Stimulated activated CD8-positive, alpha-beta memory T cell treated with anti-CD3 and anti-CD28 coated beads, Interleukin-7, amount 100 ng/mL, for 24 hours (primary cell): ENCODE data around the gene CGNL1.

Source experiments
- DNase-seq: peaks from one replicate; pipeline ENCODE4 v3.0.0-alpha.2; 2020; ENCODE audit warnings: low read depth

The CGNL1 gene

DNA sequence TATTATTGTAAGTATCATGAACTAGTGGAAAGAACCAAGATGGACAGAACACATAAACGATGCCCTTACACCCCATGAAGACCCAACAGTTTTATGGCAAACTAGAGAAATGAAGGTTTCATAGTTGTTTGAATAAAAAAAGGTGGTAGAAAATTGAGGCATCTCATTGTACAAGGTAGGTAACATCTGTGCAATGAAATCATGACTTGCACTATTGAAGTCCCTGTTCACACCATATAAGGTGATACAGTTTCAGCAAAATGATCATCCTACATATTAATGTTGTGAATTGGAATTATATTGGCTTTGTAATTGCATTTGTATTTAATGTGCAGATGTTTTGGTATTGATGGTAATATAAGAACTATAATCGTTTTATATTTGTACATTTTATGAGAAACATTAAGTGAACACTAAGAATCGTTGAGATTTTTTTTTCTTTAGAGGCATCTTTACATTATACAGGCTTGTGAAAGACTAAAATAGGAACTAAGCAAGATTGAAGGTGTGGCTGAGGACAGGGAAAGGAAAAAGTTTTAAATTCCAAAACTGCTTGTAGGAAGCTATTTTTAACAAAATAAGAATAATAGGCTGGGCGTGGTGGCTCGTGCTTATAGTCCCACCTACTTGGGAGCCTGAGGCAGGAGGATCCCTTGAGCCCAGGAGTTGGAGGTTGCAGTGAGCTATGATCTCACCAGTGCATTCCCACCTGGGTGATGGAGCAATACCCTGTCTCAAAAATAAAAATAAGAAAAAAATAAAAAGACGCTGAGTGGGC lies 48.5 kb downstream of the CGNL1 start:
- no peak for DNase-seq

DNA sequence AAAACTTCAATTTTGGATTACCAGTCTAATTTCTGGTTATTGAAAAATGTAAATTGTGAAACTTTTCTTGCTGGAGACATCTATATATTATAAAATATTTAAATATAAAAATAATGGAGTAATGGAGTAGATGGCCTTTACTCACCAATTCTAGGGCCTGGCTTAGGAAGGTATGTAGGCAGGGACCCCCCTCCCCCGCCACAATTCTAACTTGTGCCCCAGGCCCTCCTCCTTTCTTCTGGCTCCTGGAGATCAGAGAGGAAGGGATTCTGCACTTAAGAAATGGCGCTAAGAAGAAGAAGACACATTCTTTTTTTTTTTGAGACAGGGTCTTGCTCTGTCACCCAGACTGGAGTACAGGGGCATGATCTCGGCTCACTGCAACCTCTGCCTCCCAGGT lies 49.5 kb downstream of the CGNL1 start:
- DNase-seq, result no peak

DNA sequence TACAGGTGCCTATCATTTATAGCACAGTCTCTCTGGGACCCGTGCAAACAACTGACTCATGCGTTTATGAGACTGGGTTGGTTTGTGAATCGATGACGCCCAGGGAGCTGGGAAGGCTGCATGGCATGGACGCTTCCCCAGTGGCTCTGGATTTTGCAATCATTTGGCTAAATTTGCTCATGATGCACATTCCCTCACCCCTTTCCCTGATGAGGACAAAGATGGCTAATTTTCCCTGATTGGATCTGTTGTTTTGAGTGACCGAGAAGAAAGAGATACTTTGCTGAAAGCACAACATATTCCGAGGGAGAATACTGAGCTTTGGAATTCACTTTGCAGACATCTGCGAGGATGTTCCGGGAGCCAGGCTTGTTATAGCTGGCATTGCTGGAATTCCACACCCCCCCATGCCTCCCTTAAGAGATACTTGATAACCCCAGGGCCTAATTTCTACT lies 51.1 kb downstream of the CGNL1 start:
- DNase-seq, result no peak

DNA sequence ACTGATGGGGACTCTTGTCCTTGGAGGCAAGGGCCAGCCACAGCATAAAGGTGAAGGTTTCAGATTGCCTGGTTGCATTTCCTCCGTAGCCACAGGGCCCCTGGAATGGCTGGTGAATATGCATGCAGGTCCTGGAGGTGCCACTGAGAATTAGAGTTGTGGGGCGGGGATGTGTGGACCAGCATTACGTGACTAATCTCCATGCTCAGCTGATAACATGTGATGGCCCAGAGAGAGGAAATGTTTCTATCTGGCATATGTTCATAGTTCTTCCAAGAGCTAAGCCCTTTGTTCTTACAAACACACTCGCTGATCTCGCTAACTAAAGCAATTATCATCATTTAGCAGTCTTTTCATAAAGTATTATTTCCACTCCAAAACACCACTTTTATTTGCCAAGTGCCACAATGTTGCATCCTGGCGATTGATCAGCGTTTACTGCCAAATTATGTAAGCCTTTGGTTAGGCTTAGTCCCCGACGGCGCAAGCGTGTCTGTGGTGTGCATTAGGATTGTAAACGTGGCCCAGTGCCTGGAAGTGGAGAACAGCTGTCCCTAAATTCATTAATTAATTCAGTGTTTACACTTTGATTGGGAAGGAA lies 55.9 kb downstream of the CGNL1 start:
- no peak for DNase-seq

DNA sequence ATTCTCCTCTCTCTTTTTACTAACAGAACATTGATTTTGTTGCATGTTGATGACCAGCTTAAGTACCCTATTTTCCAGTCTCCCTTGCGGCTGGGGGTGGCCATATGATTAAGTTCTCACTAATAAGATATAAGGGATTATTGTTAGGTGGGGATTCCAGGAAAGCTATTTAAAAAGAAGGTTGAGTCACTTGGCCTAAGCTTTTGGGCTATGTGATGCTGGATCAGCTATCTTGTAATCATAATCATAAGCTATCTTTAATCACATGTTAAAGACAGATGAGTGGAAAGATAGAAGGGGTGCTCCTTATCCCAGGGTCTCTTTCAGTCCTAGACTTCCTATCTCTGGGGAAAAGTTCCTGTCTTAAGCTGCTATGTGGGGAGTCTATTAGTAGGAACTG lies 59.9 kb downstream of the CGNL1 start:
- no peak for DNase-seq

DNA sequence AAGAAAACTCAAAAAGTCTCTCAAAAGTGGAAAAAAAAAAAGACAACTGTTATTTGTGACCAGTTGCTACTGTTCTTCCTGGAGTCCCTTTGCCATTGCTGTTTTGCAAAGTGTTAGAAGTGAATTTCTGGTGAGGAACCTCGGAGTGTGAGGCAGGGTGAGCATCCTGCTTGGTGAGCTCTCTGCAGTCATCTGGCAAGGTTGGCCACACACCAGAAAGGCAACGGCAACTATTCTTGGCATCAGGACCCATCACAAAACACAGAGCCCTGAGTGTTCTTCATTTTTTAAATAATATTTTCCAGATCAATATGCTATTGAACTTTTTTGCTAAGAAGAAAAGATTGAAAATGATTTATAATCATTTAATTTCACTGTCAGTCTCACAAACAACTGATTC lies 60.7 kb downstream of the CGNL1 start:
- no peak for DNase-seq

DNA sequence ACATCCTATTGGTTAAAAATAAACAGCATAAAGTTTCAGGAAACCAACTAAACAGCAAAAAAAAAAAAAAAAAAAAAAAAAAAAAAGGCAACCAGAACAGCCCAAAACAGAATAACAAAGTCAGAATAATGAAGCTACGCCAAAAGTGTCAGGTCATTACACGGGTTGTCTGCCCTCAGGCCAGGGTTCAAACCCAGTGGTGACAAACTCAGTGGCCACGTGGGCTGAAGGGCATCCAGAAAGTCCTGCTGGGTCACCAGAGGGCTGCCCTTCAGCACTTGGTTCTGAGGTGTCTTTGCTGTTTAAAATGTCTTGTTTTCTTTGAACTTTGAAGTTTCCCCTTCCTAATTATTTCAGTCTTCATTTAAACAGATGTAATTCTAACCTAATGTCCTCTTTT lies 61.3 kb downstream of the CGNL1 start:
- DNase-seq, result no peak

DNA sequence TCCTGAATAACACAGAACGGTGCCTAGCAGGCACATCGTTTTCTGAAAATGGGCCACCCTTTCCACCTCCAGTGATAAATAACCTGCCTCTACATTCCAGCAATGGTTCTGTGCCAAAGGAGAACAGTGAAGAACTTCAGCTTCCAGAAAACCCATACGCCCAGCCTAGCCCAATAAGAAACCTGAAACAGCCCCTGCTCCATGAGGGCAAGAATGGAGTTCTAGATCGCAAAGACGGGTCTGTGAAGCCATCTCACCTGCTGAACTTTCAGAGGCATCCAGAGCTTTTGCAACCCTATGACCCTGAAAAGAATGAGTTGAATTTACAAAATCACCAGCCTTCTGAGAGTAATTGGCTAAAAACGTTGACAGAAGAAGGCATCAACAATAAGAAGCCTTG lies 61.9 kb downstream of the CGNL1 start:
- no peak for DNase-seq

DNA sequence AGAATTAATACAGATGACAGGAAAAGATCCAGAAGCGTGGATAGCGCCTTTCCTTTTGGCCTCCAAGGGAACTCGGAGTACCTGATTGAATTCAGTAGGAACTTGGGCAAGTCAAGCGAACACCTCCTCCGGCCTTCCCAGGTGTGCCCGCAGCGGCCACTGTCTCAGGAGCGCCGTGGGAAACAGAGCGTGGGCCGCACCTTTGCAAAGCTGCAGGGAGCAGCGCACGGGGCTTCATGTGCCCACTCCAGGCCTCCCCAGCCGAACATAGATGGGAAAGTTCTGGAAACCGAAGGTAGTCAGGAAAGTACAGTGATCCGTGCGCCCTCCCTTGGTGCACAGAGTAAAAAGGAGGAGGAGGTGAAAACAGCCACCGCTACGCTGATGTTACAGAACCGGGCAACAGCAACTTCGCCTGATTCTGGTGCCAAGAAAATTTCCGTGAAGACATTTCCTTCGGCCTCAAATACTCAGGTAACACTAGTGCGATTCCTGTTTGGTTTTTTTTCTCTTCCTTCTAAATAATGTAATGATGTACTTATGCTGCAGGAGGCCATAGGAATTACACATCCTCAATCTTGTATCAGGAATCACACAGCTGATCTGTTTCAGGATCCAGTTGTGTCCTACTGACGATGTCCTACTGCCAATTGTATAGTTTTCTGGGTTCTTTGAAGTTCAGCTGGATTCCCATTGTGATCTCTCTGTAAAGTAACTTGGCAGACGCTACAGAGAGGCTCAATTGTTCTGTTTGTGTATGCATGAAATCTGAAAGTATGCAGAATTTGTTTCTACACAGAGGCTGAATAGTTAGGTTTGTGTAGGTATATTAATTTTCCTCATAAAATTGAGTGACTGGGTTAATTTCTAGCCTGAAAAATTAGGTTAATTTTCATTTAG lies 63.1 kb downstream of the CGNL1 start:
- DNase-seq, result no peak

DNA sequence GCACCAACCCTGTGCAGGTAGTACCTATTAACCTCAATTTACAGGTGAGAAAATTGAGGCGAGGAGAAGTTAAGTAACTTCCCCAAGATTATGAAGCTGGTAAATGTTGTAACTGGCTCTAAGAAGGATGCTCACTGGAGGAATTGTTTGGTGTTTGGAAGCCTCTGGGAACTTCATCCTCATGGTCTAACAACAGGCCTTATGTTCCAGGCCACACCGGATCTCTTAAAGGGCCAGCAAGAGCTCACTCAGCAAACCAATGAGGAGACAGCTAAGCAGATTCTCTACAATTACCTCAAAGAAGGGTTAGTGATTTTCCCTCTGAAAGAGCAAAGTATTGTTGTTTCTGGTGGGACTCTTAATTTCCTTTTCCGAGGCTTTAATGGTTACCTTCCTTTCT lies 63.9 kb downstream of the CGNL1 start:
- no peak for DNase-seq

DNA sequence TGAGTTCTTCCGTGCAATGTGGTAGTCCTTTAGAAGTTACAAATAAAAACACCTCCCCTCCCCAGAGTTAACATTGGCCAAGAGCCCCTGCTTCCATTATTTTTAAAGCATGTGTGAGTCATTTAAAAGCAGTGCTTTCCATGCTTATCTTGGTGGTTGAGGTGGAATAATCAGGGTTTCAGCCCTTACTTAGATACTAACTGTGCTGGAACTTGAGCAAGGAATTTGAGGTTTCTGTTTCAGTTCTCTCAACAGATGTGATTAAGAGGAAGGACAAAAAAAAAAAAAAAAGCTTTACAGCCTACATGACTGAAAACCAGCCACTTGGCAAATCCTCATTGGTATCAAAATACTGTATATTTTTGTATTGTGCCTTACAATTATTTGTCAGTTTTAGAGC lies 64.5 kb downstream of the CGNL1 start:
- DNase-seq, result no peak

DNA sequence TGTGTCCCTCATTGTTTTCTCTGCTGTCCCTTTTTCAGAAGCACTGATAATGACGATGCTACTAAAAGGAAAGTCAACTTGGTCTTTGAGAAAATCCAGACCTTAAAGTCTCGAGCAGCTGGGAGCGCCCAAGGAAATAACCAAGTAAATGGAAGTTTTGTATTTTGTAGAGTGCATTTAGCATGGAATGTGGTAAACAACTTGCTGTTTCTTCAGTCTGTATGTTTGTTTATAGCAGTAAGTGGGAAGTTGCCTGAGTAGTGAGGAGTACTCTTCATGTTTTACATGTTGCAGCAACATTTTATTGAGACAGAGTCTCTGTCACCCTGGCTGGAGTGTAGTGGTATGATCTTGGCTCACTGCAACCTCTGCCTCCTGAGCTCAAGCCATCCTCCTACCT lies 66.0 kb downstream of the CGNL1 start:
- DNase-seq, result no peak

DNA sequence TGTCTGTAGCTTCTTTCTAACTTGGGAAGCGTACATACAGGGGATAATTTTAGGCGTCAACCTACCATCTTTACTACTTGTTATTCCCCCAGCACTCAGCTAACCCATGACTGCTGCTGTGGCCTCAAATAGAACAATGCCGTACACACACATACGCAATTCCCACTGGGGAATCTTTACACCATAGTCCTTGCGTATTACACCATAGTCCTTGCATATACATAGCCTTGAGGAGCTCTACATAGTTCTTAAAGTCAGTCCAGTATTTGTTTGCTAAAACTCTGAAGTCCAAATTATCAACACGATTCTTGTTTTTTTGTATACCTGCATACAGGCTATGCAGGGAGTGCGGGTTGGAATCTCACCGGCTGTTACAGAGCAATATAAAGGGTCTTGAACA lies 67.2 kb downstream of the CGNL1 start:
- DNase-seq, result no peak

DNA sequence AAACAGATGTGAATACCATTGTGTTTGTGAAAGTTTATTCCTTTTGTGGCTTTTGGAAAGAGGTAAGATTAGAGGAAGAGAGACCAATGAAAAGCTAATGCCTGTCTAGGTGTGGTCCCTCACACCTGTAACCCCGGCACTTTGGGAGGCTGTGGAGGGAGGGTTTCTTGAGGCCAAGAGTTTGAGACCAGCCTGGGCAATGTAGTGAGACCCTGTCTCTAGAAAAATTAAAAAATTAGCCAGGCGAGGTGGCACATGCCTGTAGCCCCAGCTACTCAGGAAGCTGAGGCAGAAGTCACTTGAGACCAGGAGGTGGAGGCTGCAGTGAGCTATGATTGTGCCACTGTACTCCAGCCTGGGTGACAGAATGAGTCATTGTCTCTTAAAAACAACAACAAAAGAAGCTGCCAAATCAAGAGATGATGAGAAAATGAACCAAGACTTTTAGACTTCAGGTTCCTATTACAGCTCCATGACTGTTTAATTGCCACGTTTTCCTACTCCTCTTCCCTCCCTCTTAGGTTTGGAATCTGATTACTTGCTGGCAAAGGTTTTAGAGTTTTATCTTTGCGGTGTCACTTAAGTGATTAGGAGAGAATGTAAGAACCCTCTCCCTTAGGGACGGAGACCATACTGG lies 68.7 kb downstream of the CGNL1 start:
- DNase-seq, result no peak

DNA sequence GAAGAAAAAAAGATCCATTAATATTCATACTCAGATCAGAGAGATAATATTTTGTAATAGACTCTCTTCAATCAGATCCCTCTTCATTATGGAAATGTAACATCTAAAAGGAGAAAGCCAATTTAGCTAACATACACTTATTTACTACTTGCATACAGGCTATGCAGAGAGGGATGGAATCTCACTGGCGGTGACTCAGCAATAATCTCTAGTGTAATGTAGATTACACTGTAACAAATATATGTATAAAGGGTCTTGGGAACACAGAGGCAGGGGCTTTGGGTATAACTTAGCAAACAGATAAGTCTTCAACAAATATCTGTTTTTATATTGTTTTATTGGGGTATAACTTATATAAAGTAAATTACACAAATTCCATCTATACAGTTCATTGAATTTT lies 69.6 kb downstream of the CGNL1 start:
- no peak for DNase-seq

DNA sequence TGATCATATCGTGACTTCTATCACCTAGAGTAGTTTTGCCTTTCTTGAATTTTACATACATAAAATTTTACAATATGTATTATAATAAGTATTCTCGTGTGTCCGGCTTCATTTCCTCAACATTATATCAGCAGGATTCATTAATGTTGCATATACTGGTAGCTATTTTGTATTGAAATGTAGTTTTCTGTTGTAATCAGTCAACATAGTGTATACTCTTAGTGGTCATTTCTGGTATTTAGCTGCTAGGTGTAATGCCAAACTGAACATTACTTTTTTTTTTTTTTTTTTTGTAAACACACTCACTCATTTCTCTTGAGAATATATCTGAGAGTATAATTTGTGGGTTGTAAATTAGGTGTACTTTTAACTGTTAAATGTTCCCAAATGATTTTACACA lies 70.1 kb downstream of the CGNL1 start:
- DNase-seq, result no peak

DNA sequence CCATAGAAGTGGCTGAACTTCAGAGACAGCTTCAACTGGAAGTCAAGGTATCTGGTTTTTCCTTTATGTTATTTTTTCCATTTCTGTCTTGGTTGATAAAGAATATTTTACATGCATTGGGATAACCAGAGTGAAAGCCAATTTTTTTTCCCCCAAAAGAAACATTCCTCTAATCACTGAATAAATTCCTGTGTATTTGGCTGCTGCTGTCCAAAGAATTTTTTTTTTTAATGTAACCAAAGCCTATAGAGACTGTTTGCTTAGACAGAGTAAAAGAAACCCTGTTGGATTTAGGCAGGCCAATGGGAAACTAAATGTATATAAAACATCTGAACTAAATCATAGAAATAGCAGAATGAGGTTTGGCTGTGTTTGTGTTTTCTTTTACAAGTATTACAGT lies 75.2 kb downstream of the CGNL1 start:
- DNase-seq, result no peak

DNA sequence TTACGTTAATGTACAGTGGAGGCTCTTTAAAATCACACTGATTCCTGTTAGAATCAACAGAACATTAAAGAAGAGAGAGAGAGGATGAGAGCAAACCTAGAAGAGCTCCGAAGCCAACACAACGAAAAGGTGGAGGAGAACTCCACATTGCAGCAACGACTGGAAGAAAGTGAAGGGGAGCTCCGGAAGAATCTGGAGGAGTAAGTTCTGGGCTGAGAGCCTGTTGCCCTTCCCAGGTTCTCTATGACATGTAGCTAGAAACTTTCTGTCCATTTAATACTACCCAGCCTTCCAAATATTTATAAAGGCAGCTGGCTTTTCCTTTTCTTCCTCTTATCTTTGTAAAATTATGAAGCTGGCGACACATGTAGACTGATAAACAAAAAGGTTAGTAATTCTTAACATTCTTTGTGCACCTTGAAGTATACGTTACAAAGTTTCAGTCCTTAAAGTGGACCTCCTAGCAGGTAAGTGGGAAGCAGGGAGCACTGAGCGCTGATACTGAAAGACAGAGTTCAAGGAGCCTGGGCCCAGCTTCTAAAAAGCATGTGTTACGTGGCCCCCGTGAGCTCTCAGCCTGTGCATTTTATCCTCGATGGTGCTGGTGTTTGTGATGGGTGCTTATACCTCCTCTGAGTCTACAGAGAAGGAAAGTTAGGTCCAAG lies 75.9 kb downstream of the CGNL1 start:
- no peak for DNase-seq

DNA sequence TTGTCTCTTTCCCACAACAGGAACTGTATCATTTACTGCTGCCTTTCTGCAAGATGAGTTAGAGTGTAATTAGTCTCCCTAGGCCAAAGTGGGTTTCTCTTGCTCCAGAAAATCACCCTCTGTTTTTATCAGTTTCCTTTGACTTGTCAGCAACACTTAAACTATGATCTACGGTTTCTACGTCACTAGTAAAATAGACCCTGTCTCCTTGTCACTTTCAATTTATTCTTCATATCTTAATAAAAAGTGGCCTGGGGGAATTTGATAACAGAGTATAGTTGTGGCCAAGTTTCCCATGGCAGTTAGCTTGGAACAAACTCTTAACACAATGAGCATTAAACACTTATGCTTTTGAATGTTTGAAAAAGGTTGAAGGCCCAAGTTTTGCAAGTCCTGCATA lies 79.6 kb downstream of the CGNL1 start:
- no peak for DNase-seq

DNA sequence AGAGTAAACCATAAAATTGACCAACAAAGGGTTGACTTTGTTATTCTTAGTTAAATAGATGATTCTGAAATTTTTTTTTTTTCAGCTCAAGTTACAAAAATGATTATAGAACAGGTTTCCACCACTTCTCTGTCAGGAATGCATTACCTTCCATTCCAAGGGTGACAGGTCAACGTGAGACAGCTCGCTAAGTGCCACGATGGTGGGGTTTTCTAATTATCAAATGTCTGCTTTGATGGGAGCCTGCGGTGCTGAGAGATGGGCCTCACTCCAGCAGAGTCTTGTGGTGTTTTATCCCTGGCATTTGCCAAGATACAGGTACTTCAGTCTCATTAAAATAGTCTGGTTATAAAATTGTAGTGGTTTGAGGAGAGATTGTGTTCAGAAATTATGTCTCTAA lies 80.3 kb downstream of the CGNL1 start:
- no peak for DNase-seq

DNA sequence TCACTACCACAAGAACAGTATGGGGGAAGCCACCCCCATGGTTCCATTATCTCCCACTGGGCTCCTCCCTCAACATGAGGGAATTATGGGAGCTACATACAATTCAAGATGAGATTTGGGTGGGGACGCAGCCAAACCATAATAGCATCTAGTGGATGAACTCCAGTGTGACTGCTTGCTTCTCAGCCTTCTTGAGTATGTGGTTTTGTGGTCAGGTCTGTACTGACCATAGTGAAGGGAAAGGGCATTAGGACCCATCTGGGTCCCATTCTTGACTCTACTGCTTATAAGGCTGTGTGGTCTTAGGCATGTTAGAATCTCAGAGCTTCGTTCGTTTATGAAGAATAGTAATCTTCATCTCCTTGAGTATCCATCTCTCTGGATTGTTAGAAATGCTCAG lies 81.4 kb downstream of the CGNL1 start:
- no peak for DNase-seq

DNA sequence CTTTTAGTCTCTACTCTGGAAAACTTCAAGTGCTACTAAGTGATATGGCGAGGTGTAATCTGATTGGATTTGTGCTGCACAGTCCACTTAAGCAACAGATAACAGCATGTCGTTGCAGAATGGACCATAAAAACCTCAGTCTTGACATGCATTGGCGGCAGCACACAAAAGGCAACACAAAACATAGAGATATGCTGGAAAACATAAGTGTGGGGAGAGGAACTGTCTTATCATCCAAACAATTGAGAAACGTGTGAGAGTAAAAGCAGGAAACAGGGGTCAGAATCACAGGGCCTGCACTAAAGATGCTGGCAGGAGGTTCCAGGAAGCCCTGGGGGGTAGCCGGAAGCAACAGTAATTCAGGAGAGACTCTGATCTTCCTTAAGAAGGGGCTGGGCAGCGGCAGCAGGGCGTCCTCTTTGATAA lies 82.1 kb downstream of the CGNL1 start:
- DNase-seq, result no peak
